ENCODE data around the gene UNC119.

- TF ChIP-seq, protein P1, sequence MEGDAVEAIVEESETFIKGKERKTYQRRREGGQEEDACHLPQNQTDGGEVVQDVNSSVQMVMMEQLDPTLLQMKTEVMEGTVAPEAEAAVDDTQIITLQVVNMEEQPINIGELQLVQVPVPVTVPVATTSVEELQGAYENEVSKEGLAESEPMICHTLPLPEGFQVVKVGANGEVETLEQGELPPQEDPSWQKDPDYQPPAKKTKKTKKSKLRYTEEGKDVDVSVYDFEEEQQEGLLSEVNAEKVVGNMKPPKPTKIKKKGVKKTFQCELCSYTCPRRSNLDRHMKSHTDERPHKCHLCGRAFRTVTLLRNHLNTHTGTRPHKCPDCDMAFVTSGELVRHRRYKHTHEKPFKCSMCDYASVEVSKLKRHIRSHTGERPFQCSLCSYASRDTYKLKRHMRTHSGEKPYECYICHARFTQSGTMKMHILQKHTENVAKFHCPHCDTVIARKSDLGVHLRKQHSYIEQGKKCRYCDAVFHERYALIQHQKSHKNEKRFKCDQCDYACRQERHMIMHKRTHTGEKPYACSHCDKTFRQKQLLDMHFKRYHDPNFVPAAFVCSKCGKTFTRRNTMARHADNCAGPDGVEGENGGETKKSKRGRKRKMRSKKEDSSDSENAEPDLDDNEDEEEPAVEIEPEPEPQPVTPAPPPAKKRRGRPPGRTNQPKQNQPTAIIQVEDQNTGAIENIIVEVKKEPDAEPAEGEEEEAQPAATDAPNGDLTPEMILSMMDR (IDR thresholded peaks at IDR 0.05; ENCODE audit: low read depth, low read length, poor library complexity, severe bottlenecking): no peak
- no peak for TF ChIP-seq EZH2phosphoT487 (IDR thresholded peaks at IDR 0.05; ENCODE audit: borderline replicate concordance, low read length)
Measured at GRCh38 chr17:28573040-28573380, 20.6 kb upstream of the UNC119 start.
